G401.6 (cell line): ENCODE measurements around the gene NLGN4X.
"Not testable (repeated sequence)": the region's sequence is repeated elsewhere in the genome, so short reads cannot be mapped to it uniquely, and the experiment has no call there.

Source experiments
- FAIRE-seq: peaks from 2 replicates; lab custom pipeline; 2012; peaks lifted over from hg19 to GRCh38; lab: Jason Lieb, UNC

The NLGN4X gene

GRCh38 chrX:6004529-6004928, 224.1 kb downstream of the NLGN4X start:
- no peak for FAIRE-seq

DNA sequence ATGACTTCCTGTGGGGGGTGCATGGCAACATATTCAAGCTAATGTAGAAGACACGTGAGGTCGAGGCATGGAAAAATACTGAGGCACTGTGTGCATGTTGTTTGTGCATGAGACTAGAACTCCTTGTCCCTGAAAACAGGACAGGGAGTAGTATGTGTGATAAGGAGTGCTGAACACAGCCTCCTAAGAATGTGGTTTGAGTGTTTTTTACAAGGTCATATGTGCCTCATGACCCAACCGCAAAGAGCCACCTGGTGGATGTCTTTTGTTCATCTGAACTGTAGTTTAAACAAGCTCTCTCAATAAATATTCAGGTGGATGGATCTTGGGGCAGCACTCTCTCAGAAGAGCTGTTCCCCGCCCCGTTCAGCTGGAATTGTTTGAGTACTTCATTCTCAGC, 226.6 kb downstream of the NLGN4X start:
- FAIRE-seq: no peak

GRCh38 chrX:5998901-5999300, 229.8 kb downstream of the NLGN4X start:
- no peak for FAIRE-seq

GRCh38 chrX:5998456-5998855, 230.2 kb downstream of the NLGN4X start:
- no peak for FAIRE-seq

DNA sequence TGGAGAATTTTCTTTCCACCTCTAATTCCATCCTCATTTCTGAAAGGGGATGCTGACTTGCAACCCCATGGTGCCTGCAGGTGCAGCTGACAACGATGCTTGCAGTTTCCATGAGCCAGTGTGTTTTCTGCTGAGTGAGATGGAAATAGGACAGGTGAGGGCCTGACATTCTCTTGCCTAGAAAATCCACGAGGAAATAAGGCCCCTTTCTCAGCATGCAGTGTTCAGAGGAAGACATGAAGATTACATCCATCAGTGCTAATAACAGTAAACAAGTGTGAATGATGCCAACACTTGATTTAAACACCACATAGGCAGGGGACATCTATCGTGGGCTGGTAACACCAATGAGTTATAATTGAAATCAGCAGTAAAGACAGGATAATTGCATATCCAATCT, 237.3 kb downstream of the NLGN4X start:
- FAIRE-seq: no peak

DNA sequence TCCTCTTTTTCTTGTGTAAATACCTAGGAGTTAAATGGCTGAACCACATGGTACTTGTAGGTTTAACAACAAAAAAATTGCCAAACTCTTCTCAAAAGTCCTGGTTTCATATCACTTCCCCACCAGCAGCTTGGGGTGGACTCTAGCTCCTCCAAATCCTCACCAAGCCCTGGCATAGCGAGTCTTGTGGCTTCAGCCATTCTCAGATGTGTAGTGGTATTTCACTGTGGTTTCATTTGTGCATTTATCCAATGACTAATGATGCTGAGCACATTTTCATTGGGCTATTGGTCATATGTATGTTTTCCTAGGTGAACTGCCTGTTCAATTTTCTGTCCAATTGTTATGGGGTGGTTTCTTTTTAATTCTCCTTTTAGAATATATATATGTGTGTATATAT, 249.3 kb downstream of the NLGN4X start:
- FAIRE-seq: no peak

DNA sequence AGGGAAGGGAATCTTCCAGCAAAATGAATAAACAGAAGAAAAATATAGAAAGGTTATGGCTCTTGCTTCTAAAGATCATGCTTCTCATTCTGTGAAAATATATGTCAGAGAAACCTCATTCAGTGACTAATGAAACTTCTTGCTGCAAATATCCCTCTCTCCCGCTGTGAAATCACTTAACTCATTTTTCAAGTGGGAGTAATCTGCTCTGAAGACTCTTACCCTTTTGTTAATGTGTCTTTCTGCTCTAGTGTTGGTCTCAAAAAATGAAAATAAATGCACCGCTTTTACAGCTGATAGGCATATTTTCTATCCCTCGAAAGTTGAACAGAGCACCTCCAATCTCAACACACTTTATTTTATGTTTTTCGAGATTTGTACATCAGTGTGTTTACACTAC, 252.3 kb downstream of the NLGN4X start:
- no peak for FAIRE-seq

DNA sequence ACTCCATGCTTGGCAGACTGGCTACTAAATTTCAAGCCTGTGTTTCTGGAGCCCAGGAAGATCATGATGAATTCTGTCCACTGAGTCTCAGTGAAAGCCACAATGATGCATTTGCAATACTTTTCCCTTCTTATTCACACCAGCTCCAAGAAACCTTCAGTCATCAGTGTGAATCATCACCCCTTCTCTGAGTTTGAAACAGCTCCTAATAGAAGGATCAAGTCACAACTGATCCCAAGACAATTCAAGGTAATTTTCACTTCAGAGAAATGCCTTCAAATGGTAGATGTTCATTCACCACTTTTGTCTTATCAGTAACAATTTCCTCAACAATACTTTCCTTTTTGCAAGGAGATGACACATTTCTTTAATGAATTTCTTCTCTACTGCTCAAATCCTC, 257.4 kb downstream of the NLGN4X start:
- no peak for FAIRE-seq

GRCh38 chrX:5965406-5965805, 263.3 kb downstream of the NLGN4X start:
- FAIRE-seq: no peak

DNA sequence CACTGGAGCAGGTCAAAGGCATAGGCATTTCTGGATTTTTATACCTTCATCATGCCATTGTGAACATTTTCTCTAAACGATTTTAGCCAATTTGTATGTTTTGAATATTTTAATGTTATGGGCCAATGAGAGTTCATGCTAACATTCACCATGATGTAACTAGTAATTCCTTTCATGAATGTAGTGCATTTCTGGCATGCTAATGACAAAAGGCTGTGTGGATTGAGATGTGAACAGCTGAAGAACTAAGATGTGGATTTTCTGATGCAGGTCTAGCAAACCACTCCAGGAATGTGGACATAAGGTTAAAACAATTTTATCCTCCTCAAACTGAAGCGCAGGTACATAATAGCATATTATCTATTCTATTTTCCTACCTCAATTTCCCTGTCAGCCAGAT, 269.4 kb downstream of the NLGN4X start:
- no peak for FAIRE-seq

- no peak for FAIRE-seq
Observed at GRCh38 chrX:5958523-5958922, 270.1 kb downstream of the NLGN4X start.

GRCh38 chrX:5957506-5957905, 271.2 kb downstream of the NLGN4X start:
- FAIRE-seq: no peak

- FAIRE-seq: no peak
Observed at GRCh38 chrX:5936438-5936837, 292.2 kb downstream of the NLGN4X start.

DNA sequence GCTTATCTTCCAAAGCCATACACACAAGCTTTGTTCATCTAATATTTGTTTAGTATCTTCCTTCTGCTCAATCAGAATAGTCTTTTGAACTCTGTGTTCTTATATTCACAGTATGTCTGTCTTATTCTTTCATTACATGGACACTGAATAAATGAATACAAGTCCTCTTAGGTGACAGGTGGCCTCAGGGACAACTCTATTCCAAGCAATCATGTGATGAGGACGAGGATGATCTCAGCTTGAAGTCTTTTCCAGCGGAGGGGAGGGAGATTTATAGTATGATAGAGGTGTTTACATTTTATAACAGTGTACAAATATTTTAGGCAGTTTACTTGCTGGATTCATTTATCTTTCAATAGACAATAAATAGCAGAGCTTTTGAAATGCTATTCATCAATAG, 300.4 kb downstream of the NLGN4X start:
- no peak for FAIRE-seq

GRCh38 chrX:5916945-5917344, 311.7 kb downstream of the NLGN4X start:
- FAIRE-seq: no peak

DNA sequence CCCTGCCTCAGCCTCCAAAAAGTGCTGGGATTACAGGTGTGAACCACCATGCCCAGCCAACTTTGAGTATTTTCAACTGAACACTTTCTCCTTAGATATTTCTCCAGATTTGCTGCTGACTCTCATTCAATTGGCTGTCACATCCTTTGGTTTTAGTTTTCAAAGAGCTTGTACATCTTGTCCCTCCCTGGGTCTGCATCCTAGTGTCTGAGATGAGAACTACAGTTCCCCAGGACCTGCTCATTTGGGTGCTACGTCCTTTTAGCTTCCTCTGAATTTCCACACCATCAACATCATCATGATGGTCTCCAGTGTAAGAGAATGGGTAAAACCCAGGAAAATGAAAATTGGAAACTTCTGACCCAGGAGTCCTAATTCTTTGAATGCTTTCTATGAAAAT, 312.9 kb downstream of the NLGN4X start:
- FAIRE-seq: no peak

DNA sequence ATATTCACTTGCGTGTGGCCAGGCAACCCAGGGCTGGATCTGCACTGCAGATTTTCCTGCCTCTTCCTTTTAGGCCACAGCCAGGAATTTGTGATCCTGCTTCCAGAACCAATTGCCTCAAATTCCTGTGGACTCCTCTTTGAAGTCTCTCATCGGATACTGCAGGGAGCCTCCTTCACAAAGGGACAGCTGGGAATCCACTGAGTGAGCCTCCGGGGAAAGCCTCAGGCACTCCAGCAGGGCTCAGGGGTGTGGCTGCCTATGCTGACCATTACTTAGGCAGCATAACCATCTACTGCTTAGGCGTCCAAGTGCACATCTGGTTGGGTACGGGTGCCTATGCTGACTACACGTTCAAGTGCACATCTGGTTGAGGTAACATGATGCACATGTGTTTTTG, 321.5 kb downstream of the NLGN4X start:
- FAIRE-seq: no peak

GRCh38 chrX:5903586-5904190, 325.0 kb downstream of the NLGN4X start:
- not testable (repeated sequence) for FAIRE-seq

- FAIRE-seq: no peak
Observed at GRCh38 chrX:5898463-5898862, 330.2 kb downstream of the NLGN4X start.

DNA sequence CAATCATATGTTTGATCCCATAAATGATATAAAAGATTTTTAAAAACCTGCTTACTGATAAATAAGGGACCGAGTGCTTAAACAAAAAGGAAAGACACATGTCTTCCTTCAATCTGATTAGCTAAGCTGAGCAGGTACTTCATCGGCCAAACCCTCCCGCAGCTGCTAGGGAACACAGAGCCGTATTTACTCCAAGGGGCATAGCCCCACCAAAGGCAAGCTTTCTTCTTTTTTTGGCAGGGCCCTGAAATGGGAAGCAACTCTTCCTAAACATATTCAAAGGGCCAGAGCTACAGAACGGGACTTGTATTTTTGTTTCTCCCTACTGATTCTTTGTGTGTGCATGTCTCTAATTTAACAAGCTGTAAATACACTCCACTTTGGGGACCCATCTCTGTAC, 337.3 kb downstream of the NLGN4X start:
- FAIRE-seq: no peak

GRCh38 chrX:5876984-5877596, 351.6 kb downstream of the NLGN4X start:
- no peak for FAIRE-seq

GRCh38 chrX:5870238-5870637, 358.4 kb downstream of the NLGN4X start:
- no peak for FAIRE-seq

GRCh38 chrX:5869786-5870185, 358.9 kb downstream of the NLGN4X start:
- FAIRE-seq: no peak

- no peak for FAIRE-seq
Observed at GRCh38 chrX:5867778-5868177, 360.9 kb downstream of the NLGN4X start.

GRCh38 chrX:5857232-5857631, 371.4 kb downstream of the NLGN4X start:
- FAIRE-seq: no peak
